ENCODE results near the gene TBC1D23.
A peak's percentile ranks its signal among the peaks of the same experiment; 100 is the strongest.
"Not testable (repeated sequence)": the region's sequence is repeated elsewhere in the genome, so short reads cannot be mapped to it uniquely, and the experiment has no call there.

TBC1D23 gene

DNA sequence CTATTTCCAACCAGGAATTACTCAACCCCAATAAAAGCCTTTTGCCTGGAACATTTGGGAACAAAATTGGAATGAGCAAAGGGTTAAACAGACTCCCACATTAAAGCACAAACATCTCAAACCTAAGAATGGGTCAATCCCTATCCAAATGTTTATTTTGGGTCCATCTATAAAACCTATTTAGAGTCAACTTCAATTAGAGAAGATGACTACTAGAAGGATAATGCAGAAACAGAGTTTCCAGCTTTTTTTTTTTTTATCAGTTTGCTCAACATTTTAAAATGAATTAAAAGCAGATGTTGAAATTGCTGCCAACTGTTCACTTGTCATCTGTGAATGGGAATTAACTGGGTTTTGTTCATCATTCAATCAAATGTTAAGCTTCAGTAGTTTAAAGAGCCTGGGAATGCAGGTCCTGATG, 4.1 kb upstream of the TBC1D23 start:
- peak; percentile 76 for DNase-seq (ENCODE audit: low read depth)

GRCh38 chr3:100257586-100257985, 3.2 kb upstream of the TBC1D23 start:
- DNase-seq (ENCODE audit: low read depth), result peak; percentile 73

DNA sequence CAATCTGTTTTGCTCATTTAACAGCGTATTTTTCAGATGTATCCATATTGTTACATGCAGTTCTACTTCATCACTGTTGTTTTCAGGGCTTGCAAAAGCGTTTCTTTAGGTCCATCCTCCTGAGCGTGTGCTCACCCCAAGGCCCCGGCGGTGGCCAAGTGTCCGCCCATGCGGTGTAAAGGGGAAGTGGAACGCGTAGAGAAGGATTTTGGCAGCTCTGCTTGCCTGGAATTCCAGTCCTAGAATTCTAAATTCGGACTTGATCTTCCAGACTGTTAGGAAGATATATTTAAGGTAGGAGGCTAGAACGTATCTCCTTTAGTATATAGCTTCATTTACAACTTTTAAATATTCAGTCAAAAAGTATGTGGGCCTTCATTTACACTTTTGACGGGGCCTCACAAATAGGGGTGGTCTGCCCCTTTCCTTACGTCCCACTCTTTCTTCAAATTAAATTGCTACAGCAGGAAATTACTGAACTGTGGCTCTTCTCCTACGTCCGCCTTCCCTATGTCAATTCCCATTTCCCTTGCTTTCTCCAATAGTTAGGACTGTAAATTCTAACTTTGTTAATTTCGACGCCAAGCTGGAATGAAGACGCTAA, 609 bp upstream of the TBC1D23 start:
- no peak for DNase-seq (ENCODE audit: low read depth)

DNA sequence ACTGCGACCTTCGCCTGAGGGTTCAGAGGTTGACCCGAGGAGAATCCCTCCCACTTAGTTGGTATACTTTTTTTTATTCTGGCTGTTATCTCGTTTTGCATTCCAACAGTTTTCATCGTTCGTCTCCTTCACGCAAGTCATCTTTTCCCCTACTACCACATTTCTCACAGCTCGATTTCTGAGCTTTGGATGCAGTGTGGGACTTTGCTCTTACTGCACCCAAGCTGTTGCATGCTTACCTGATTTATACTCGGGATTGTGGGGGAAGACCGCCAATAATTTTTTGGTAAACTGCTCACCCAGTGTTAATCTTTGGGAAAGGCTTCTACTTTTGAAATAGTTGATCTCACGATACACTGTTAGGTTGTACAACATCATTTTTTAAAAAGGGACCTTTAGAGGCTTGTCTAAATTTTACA, 702 bp downstream of the TBC1D23 start:
- no peak for DNase-seq (ENCODE audit: low read depth)

DNA sequence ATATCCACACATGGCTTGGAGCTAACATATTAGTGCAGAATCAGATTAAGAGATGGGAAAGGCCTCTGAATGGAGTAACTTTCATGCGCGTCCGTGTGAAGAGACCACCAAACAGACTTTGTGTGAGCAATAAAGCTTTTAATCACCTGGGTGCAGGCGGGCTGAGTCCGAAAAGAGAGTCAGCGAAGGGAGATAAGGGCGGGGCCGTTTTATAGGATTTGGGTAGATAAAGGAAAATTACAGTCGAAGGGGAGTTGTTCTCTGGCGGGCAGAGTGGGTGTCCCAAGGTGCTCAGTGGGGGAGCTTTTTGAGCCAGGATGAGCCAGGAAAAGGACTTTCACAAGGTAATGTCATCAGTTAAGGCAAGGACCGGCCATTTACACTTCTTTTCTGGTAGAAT, 2.1 kb downstream of the TBC1D23 start:
- DNase-seq (ENCODE audit: low read depth), result not testable (repeated sequence)

GRCh38 chr3:100263583-100263982, 2.8 kb downstream of the TBC1D23 start:
- DNase-seq (ENCODE audit: low read depth), result no peak

DNA sequence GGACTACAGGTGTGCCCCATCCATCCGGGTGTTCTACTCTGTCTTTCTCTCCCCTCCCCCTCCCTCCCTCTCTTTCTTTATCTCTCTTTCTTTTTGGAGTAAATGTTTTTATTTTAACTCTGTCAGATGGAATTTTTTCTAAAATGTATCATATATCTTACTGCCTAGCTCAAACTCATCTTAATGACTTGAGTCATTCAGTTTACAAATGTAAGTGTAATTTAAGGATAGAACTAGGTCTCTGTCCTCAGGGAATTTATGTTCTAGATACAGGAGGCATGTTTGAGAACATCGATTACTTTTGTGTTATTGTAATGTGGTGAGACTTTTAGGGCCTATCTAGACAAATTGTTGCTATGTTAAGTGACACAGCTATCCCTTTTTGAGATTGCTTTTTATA, 3.5 kb downstream of the TBC1D23 start:
- DNase-seq (ENCODE audit: low read depth), result no peak

GRCh38 chr3:100265016-100265415, 4.2 kb downstream of the TBC1D23 start:
- DNase-seq (ENCODE audit: low read depth), result no peak

DNA sequence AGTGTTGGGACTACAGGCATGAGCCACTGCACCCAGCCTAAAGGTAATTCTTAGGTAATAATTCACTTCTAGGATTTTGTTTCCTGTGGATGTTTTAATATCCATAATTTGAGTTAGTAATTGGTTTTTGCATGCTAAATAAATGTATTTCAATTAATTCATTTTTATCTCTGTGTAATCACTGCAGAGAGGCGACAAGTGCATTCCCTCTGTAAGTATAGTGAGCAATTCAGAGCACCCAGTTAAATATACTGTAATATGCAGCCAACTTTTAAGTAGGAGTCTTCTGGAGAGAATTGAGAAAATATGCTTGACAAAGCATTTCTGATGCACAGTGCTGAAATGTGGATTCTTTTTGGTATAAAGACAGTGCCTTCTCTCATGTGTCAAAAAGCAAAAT, 5.7 kb downstream of the TBC1D23 start:
- DNase-seq (ENCODE audit: low read depth), result no peak

GRCh38 chr3:100268156-100268555, 7.4 kb downstream of the TBC1D23 start:
- no peak for DNase-seq (ENCODE audit: low read depth)

- DNase-seq (ENCODE audit: low read depth), result no peak
Observed at GRCh38 chr3:100269001-100269400, 8.2 kb downstream of the TBC1D23 start.

GRCh38 chr3:100269410-100270214, 8.8 kb downstream of the TBC1D23 start:
- DNase-seq (ENCODE audit: low read depth), result peak; percentile 77

DNA sequence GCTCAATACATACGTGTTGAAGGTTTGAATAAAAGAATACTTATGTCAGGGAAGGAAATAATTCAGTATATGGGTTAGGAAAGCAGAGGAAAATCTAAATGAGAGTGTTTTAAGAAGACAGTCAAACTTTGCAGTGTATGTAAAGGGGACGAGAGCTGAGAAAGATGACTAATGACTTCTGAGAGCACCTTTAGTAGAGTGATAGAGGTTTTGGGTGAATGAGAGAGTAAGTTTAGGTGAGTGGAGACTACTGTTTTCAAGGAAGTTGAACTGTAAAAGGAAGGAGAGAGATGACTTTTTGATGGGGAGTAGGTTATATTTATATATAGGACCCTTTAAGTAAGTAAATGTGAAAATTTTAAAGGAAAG, 9.4 kb downstream of the TBC1D23 start:
- DNase-seq (ENCODE audit: low read depth), result no peak

- DNase-seq (ENCODE audit: low read depth), result no peak
Observed at GRCh38 chr3:100271522-100271921, 10.7 kb downstream of the TBC1D23 start.

GRCh38 chr3:100272797-100273611, 12.2 kb downstream of the TBC1D23 start:
- not testable (repeated sequence) for DNase-seq (ENCODE audit: low read depth)

GRCh38 chr3:100274361-100274760, 13.6 kb downstream of the TBC1D23 start:
- DNase-seq (ENCODE audit: low read depth), result no peak

DNA sequence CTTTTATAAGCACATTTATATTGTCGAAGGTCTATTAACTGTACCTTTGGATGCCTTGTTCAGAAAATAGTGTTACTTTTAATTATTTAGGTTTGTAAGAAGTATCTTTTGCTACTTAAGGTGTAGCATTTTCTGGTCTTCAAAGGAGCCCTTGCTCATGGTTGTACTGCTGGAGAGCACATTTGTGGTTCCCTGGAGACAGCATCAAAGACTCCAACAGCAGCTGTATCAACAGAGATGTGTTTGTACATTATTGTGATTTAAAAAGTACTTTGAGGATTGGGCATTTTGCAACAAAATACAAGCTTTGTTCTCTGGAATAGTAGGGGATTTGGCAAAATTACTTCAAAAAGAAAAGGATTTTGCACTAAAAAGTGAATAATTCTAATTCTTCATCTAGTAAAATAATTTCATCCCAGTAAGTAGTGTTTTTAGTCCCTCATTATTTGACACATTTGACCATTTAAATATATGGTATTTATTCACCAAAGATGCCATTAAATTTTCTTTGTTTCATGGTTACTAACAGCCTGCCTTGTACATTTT, 16.5 kb downstream of the TBC1D23 start:
- no peak for DNase-seq (ENCODE audit: low read depth)

GRCh38 chr3:100278910-100279309, 18.1 kb downstream of the TBC1D23 start:
- no peak for DNase-seq (ENCODE audit: low read depth)

- DNase-seq (ENCODE audit: low read depth), result no peak
Observed at GRCh38 chr3:100288288-100288894, 27.6 kb downstream of the TBC1D23 start.

DNA sequence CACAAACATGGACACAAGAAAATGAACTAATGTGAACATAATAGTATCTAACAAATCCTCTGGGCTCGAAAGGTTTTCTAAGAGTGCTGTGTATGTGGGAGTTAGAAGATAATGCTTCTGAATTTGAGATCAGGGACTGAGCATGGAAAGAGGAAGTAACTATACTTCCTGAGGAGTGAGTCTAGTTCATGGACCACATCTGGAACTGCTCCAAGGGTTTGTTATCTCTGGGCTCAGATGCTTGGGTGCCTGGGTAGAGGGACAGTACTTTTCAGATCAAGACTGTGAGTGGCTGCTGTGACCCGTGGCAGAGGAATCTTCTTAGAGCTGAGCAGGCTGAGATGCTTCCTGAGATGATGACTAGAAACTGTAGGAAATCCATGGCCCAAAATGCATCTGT, 28.5 kb downstream of the TBC1D23 start:
- DNase-seq (ENCODE audit: low read depth), result no peak

DNA sequence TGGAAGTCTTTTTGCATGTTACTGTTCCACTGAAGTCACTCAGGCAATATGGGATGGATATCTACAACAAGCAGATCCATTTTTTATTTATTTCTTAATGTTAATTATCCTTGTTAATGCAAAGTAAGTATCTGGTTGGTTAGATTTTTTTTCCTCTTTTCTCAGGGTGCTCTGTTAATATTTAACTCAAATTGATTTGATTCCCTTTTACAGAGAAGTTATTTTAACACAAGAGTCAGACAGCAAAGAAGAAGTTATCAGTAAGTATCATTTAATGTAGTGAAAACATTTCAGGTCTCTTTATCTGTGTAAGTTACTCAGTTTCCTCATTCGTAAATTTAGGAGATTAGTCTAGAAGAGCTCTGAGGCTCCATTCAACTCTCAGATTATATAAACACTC, 34.3 kb downstream of the TBC1D23 start:
- no peak for DNase-seq (ENCODE audit: low read depth)

- peak; percentile 13 for DNase-seq (ENCODE audit: low read depth)
Observed at GRCh38 chr3:100297784-100298183, 37.0 kb downstream of the TBC1D23 start.
